Left colon (tissue), 2 donors: ENCODE results near the gene GOLT1A. TPM values are rescaled to one million over a fixed set of nuclear protein-coding genes. Genes with fewer than 3 reads are reported as not detected.

Source experiments
- ATAC-seq: fragments of 200-7000 bp; cut with Tn5 transposase; one replicate; pipeline ENCODE4 v1.9.1; 2020; ENCODE audit warnings: mild to moderate bottlenecking, moderate library complexity
- DNase-seq, 2 donors: peaks; one replicate each; pipeline ENCODE4 v3.0.0-alpha.2; 2020
- intact Hi-C, 2 donors: fragments of 100-400 bp; cut with DNase I in 1 of 2; cut with micrococcal nuclease in 1 of 2; formaldehyde crosslinking; loops; one replicate each; pipeline versions ENCODE4 v1.11.2 to v1.14.0; 2022; cut with DNase I, micrococcal nuclease
- total RNA-seq, 2 donors: library from RNA; stranded (reverse); fragmentation: NEBNext Ultra II Directional; extraction: Animal tissue kit (Norgen Biotek cat#: 25700); gene quantifications; one replicate each; pipeline ENCODE4 v1.2.1, GENCODE V29; 2021
- donor health status: DM: no; HTN: no; CAD: no.
- donor health status: DM: yes; HTN: yes; CAD: no.

Gene GOLT1A
- total RNA-seq, 2 donors from 2014 or later = 5.3 to 6.5 TPM

DNA sequence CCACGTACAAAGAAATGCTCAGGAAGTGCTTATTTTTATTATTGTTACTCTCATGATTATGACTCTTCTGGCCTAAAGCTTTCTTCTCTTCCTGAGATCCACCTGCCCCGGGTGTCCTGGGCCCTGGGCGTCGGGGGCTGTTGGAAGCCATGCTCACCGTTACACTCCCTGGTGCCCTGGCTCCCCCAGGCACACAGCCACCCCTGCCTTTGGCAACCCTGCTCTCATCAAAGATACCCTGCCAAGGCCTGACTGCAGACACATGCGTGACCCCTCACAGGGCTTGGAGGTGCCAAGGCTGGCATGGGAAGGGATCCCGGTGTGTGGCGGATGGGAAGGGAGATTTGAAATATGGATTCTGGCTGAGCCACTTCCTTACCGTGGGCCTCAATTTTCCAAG lies 14.2 kb downstream of the GOLT1A start:
- ATAC-seq = no peak
- DNase-seq = peak in 1 of 2 donors; percentile 8
- intact Hi-C loops = no loop called here

DNA sequence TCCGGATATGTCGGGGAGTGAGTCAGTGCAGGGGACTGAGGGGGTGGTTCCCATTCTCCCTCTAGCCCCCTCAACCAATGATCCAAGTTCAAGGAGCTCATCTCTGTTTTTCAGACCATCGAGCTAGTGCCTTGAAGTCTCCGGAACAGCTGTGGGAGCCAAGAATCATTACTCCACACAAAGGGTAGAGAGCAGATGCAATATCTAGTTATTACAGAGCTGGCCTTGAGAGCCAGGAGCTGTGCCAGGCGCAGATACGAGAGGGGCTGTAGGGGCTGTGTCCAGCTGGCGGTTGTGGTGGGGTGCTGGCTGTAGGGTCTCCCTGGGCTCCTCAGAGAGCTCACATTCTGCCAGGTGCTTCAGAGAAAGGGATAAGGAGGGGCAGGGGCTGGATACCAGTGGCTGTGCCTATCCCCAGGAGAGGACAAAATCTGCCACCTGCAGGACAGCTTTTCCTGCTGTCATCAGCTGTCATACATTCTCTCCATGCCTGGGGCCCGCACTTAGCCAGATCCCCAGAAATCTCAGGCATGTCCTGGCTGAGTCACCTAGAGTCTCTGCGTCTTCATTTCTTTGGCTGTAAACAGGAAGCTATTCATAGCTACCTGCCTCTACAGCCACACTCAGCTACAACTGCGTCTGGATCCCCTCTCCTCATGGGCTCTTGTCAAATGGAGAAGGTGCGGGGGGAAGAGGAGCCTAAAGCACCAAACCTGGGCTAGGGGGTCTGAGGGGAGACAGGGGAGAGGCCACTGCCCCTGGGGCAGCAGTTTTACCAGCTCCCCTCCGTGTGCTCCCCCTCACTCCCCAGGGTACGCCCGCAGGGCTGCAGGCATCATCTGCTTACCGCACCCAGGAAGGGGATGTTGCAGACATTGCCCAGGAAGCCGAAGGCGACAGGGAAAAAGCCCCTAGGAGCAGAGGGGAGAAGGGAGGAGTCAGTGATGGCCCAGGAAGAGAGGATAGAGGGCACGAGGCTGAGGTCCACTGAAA lies 15.1 kb downstream of the GOLT1A start:
- ATAC-seq (peak; percentile 49), DNase-seq (no peak)
- intact Hi-C loops = no loop called here

DNA sequence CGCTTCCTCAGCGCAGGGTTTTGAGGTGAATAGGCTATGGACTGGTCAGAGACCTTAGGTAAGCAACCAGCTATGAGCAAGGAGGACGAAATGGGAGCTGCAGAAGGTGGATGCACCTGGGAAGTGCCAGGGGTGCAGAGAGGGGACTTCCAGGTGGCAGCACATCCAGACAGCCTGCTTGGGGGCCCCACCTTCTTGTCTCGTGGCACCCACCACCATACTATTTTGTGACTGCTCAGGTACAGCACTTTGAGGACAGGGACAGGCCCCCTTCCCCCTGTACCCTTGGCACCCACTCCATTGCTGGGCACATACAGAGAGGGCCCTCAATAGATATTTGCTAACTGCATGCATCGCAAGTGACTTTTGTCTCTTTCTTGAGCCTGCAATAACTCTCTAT lies 16.7 kb downstream of the GOLT1A start:
- DNase-seq (no peak), ATAC-seq (no peak)
- intact Hi-C loops = no loop called here

DNA sequence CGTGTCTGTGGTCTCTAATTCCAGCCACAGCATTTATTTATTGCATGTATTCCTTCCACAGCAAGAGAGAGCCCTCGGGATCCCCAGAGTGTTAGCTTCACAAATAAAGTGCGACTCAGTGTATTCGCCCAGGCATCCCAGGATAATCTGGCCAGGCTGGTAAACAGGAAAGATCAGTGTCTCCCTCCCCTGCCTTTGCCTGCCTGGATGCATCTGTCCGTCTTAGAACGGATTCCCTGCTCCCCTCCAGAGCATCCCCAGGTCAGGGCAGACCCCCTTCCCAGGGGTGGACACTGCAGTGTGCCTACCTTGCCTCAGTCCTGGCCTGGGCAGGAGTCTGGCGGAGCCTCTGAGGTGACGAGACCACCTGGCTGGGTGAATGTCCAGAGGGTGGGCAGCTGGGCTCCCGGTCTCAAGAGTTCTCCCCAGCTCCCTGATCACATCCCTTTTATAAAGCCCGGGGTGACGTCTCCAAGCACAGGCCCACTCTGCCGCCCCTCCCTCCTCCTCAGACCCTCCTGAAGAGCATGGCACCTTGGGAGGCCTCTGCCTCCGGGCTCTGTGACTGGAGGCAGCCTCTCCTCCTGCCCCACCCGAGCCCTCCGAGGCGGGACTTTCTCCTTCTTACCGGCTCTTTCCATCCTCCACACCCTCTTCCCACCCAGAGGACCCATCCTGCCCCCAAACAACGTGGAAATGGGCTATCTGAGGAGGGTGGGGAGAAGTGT lies 17.6 kb downstream of the GOLT1A start, which contains the start of gene KISS1:
Gene KISS1 (minus strand): TSS at position 424 of the 728 bp plus-strand sequence. CDS start 3,615 bp downstream, outside the sequence.
- DNase-seq (no peak), ATAC-seq (no peak)
- intact Hi-C loops = no loop called here

DNA sequence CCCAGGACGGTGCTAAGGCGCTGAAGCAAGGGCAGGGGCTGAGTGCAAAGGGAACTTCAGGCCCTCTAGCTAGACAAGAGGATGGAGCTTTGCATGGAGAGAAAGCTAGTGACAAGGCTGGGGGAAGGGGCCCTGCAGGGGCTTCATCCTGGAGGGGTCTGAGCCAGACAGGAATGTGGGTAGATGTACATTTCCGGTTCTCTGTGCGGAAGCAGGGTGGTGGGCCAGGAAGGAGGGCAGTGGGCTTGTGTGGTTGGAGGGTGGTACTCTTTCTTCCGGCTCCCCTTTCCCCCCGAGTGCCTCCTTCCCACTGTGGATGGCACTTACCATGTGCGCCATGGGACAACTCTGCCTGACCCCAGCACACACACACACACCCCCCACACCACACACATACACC lies 19.0 kb downstream of the GOLT1A start:
- no peak for ATAC-seq
- intact Hi-C loops = no loop called here
- DNase-seq = no peak

DNA sequence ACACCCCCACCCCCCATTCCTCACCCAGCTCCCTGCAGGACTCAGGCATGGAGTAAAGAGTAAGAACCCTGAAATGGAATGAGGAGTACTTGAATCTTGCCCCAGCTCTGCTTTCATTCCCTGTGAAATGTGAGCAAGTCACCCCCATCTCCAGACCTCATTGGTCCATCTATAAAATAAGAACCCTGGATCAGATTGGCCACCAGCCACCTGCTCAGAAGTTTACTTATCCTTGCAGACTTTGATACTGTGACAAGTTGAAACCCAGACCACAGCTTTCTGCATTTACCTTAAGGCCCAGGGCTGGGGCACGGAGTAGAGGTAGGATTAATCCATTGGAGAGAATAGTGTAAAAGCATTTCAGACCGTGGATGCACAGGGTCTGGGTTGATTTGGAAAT lies 19.7 kb downstream of the GOLT1A start:
- DNase-seq (peak in 1 of 2 donors; percentile 26), ATAC-seq (peak; percentile 26)
- intact Hi-C loops = no loop called here

DNA sequence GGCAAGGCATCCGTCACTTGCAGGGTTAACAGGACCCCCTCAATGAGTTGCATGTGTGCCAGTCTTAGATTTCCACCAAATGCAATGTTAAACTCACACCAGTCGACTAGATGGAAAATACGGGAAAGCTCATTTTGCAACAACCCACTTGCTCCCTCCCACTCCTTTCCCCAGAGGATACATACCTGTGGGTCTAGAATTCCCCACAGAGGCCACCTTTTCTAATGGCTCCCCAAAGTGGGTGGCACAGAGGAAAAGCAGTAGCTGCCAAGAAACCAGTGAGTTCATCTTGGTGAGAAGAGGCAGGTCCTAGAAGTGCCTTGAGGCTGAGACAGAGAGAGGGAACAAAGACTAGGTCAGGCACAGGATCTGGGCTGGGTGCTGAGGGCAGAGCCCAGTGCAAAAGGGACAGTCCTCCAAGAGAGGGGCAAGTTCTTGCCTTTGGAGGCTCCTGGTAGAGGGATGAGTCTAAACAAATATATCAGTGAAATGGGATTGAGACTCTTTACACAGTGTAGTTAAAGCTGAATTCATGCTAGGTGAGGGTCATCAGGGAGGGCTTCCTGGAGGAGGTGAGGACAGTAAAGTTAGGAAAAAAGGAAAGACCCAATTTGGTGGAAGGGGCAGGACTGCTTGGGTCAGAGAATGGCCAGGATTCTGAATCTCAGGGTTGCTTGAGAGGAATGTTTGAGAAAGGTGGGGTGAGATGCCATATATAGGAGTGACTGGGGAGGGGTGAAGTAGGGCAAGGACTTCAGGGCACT lies 21.0 kb downstream of the GOLT1A start:
- intact Hi-C loops = no loop called here
- no peak for DNase-seq
- ATAC-seq = peak; percentile 15

DNA sequence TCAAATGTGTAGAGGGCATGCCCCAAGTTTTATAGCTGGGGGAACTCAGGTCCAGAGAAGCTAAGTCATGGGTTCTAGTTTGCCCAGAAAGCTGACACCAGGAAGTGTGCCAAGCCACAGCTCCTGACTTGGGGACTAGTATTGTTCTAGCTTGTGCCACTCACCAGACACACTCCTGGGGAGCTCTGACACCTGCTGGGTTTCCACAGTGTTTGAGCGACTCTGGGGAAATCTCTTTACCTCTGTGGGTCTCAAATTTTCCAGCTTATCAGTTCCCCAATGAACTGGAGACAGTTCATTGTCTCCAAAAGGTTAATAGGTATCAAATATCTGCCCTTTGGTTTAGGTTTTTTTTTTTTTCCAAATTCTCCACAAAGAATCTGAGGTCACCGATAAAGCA lies 21.7 kb downstream of the GOLT1A start:
- ATAC-seq (no peak), DNase-seq (no peak)
- intact Hi-C loops = no loop called here

DNA sequence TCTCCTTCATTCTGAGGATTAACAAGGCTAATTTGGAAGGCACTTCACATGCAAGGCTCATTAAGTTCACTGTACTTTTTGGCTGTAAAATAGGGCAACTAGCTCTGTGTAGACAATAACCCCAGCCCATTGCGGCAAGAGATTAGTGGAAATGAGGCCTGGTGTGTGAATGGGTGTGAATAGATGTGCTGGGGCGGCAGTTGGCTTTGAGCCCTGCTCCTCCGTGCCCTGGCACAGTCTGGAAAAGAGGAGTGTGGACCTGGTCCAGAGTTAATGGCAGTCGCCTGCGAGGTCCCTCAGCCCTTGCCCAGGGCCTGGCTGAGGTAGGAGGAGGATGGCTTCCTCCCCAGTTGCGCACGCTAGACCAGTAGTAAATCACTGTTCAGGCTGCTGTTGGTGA lies 22.3 kb downstream of the GOLT1A start:
- ATAC-seq (peak; percentile 23), DNase-seq (peak in 1 of 2 donors; percentile 11)
- intact Hi-C loops = no loop called here

DNA sequence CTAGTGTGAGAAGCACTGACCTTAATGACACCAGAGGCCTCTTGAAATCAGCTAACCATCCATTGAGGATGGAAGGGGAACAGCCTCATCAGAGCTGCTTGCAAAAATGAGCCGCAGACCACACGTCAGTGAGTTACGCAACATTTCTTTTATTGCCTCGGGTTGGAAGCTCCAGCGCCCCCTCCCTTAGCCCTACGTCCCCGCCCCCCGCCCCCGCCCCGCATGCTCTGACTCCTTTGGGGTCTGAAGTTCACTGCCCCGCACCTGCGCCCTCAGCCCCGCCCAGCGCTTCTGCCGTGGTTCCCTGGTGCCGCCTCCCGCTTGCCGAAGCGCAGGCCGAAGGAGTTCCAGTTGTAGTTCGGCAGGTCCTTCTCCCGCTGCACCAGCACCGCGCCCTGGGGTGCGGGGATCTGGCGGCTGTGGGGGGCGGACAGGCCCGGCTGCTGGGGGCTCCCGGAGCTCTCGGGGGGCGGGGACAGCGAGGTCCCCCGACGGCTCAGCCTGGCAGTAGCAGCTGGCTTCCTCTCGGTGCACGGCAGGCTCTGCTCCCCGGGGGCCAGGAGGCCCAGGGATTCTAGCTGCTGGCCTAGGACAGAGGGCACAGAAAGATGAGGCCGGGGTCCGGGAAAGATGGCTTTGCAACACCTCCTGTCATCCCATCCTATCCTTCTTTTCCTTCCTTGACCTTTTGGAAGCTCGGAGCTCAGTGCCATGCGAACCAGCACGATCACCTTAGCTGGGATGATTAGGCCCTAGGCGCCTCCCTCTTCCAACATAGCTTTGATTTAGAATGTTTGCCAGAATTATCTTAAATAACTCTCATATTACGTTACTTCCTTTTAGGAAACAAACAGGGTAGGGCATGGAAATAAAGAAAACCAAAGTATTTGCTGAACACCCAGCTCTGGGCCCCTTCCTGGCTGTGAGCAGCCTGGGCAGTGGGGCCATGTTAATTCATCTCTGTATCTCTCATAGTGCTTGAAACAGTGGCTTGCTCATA lies 23.3 kb downstream of the GOLT1A start:
- intact Hi-C loops = no loop called here
- DNase-seq (peak; percentile 71 to 73), ATAC-seq (peak; percentile 86)

DNA sequence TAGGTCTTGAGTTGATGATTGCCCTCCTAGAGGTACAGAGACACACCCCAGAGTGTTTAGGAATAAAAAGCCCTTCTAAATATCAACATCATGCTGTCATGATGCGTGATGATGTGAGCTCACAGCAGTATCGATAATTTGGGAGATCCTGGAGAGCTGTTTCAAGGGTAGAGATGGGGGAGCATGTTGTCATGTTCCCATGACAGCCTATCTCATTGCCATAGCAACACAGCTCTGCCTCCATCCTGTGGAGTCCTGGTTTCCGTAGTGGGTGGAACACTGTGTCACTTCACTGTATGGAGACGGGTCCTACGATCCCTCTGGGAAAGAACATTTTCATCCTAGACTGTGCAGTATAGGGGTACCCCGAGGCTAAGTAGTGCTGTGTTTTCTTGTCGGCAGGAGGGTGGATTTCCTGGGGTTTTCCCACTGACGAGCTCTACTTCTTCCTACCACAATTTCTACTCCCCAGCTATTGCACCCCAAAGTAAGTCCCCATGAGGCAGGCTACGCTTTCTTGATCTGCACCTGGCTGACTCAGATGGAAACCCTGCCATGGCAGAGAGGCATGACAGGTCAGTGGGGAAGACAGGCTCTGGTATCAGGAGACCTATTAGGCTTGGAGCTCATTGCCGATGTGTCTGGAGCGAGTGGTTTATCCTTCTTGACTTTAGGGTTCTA lies 24.7 kb downstream of the GOLT1A start:
- DNase-seq = no peak
- ATAC-seq = no peak
- intact Hi-C loops = no loop called here

DNA sequence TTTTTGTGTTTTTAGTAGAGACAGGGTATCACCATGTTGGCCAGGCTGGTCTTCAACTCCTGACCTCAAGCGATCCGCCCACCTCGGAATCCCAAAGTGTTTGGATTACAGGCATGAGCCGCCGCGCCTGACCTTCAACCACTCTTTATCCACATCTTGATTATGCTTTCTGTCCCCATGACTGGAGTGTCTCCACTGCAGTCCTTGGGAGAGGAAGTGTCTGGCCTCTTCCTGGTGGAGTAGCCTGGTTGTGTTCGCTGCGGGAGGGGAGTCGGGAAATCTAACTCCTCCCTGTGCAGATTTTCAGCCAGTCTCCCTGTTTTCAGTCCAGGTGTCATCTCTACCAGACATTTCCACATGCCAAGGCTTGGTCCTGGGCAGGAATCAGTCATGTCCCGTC lies 27.2 kb downstream of the GOLT1A start:
- ATAC-seq (no peak), DNase-seq (no peak)
- intact Hi-C loops = no loop called here

DNA sequence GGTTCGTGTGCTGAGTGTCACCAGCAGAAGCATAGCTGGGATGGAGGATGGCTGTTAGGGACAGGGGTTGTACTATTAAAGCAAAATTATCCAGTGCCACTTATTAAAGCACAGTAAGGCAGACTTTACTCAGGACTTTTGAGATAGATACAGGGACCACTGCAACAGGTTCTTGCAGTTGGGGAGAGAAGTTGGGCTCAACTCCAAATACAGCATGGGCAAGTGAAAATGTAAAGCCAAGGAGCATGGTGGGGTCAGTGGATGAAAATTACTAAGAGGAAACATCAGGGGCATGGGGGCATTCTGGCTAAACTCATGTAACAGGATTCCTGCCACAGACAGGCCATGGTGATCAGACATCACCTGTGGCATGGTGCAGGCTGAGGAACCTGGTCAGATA lies 32.7 kb downstream of the GOLT1A start:
- no peak for ATAC-seq
- intact Hi-C loops = no loop called here
- no peak for DNase-seq

DNA sequence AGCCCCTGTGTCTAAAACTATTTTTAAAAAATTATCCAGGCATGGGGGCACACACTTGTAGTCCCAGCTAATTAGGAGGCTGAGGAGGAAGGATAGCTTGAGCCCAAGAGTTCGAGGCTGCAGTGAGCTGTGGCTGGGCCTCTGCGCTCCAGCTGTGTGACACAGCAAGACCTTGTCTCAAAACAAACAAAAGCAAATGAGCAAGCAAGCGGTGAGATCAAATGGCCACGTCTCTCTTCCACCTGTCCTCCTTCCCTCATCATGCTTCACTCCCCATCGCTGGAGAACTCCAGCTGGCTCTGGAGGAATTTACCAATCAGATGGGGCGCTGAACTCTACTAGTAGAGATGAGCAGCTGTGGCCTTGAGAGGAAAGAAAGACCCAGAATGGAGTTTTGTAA lies 33.7 kb downstream of the GOLT1A start:
- DNase-seq = no peak
- ATAC-seq = no peak
- intact Hi-C loops = no loop called here

DNA sequence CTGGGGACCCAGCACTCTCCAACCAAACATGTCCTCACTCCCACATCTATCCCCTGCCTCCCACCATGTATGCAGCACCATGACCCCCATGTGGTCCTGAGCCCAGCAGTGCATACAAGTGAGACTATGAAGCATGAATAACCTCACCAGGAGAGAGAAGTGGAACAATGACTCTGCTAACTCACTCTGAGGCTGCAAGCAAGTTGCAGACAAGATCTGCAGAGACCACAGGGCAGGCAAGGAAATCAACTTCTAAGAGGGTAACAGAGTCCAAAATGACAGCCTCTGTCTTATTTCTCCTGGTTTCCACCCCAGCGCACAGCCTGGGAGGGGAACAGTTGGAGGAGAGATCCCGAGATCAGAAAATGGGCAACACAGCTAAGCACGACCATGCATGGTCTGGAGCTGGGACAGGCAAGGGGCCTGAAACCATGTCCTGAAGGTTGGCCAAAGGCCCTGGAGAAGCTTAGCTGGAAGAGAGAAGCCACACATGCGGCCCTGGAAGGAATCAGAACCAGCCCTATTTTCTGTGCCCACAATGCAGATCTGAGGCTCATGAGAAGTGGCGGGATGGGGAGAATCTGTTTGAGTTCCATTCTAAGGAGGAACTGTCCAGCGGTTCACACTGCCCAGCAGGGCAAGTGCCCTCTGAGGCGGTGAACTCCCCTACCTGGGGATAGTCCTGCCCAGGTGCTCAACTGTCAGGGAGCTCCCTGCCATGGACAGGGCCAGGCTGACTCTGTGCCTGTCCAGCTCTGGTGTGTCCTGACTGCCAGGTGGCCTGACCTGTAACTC lies 35.1 kb downstream of the GOLT1A start:
- intact Hi-C loops = no loop called here
- DNase-seq (no peak), ATAC-seq (no peak)

DNA sequence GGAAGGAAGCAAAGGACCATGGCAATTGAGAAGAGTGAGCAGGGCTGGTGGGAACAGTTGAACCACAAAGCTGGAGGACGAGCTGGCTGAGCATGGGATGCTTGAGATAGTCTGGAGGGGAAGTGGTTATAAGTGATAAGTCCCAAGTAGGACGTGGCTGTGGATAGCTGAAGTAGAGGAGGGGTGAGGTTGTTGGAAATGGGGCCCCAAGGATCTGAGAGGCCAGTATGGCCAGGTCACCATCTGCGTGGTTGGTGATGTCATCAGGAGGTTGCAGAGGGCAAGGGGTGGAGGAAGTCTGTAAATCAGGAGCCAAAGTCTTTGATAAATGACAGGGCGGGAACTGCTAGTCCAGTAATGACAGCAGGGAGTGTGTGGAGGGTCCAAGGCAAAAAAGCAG lies 36.7 kb downstream of the GOLT1A start:
- intact Hi-C loops = no loop called here
- ATAC-seq (peak; percentile 68), DNase-seq (no peak)

DNA sequence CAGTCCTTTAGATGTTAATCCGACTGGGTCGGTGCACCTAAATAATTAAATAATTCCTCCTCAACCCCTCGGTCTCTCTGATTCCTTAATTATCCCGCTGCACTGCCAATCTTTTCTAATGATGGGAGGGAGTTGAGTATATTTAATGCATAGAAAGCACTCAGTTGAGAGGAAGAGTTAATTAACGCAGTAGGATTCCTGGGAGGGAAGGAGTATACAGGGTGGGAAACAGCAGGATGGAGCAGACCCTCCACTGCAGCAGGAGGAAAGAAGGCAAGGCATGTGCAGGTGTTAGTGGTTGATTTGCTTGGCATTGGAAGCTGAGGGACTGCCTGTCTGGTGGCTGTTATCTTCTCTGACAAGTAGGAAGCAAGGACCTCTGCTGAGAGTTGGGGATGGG lies 37.7 kb downstream of the GOLT1A start:
- ATAC-seq (no peak), DNase-seq (no peak)
- intact Hi-C loops = no loop called here
